OCI-LY7 (cell line): ENCODE results near the gene SNX25. TPM values are rescaled to one million over a fixed set of nuclear protein-coding genes. Genes with fewer than 3 reads are reported as not detected.

Source experiments
- BruUV-seq: library from RNA; stranded (reverse); fragments of 400-500 nt; replicated peaks from 2 replicates; lab custom pipeline; 2021; lab: Mats Ljungman, UMichigan
- CTCF ChIA-PET: fragments of 300-600 bp; sonication (Branson Sonifier 250); formaldehyde crosslinking; loops from one replicate; lab custom pipeline; 2022; ENCODE audit warnings: antibody characterized with exemption; ENCODE audit not compliant: unreplicated experiment; lab: Charles Lee
- POLR2A ChIA-PET: fragments of 300-600 bp; sonication (Branson Sonifier 250); formaldehyde crosslinking; loops from one replicate; lab custom pipeline; 2022; ENCODE audit warnings: antibody characterized with exemption; lab: Charles Lee
- DNase-seq: peaks from one replicate; pipeline ENCODE4 v3.0.0-alpha.2; 2015; ENCODE audit warnings: low spot score
- H2AFZ ChIP-seq: fragments of 200-600 bp; sonication (generic), shearing (Covaris generic); 2 replicates; pipeline ENCODE4 v1.6.1; 2014; ENCODE audit warnings: mild to moderate bottlenecking, antibody characterized with exemption, low read length, moderate library complexity
- H3K27ac ChIP-seq: fragments of 200-600 bp; sonication (generic); 2 replicates; pipeline ENCODE4 v1.5.1; 2014; ENCODE audit warnings: mixed run types, low read depth, mild to moderate bottlenecking, moderate library complexity, low read length, inconsistent platforms; ENCODE audit not compliant: poor library complexity, severe bottlenecking
- H3K36me3 ChIP-seq: fragments of 200-600 bp; sonication (generic); 2 replicates; pipeline ENCODE4 v1.6.1; 2014; ENCODE audit warnings: mild to moderate bottlenecking, antibody characterized with exemption, low read length, moderate library complexity, mixed read lengths; ENCODE audit not compliant: insufficient read depth
- H3K4me1 ChIP-seq: fragments of 200-600 bp; sonication (generic); 2 replicates; pipeline ENCODE4 v1.5.1; 2014; ENCODE audit warnings: mild to moderate bottlenecking, low read length; ENCODE audit not compliant: insufficient read depth, poor library complexity, severe bottlenecking
- H3K4me2 ChIP-seq: fragments of 200-600 bp; sonication (generic); 2 replicates; pipeline ENCODE4 v1.6.1; 2014; ENCODE audit warnings: mild to moderate bottlenecking, low read length
- H3K4me3 ChIP-seq: fragments of 200-600 bp; sonication (generic); 2 replicates; pipeline ENCODE4 v1.5.1; 2014; ENCODE audit warnings: mild to moderate bottlenecking, low read depth, low read length; ENCODE audit not compliant: poor library complexity, severe bottlenecking
- H3K79me2 ChIP-seq: fragments of 200-600 bp; sonication (generic); 2 replicates; pipeline ENCODE4 v1.6.1; 2016; ENCODE audit warnings: low read depth, mild to moderate bottlenecking, low read length, moderate library complexity, mixed read lengths; ENCODE audit not compliant: insufficient read depth
- H3K9me2 ChIP-seq: fragments of 200-600 bp; sonication (generic); 2 replicates; pipeline ENCODE4 v1.6.1; 2016; ENCODE audit warnings: mild to moderate bottlenecking, low read length, mixed read lengths; ENCODE audit not compliant: insufficient read depth
- H3K9me3 ChIP-seq: fragments of 200-600 bp; sonication (generic); 2 replicates; pipeline ENCODE4 v1.6.1; 2014; ENCODE audit warnings: mild to moderate bottlenecking, mixed run types, low read length, mixed read lengths
- H4K20me1 ChIP-seq: fragments of 200-600 bp; sonication (generic); 2 replicates; pipeline ENCODE4 v1.6.1; 2014; ENCODE audit warnings: mild to moderate bottlenecking, antibody characterized with exemption, low read length, moderate library complexity, mixed read lengths; ENCODE audit not compliant: insufficient read depth
- EZH2phosphoT487 ChIP-seq: fragments of 200-600 bp; sonication (generic); IDR thresholded peaks from 2 replicates; pipeline ENCODE4 v1.6.1; 2018; ENCODE audit warnings: low read depth, borderline replicate concordance, mild to moderate bottlenecking, mixed run types, antibody characterized with exemption, low read length, moderate library complexity, mixed read lengths
- intact Hi-C: fragments of 100-400 bp; cut with micrococcal nuclease; formaldehyde crosslinking; loops from one replicate; pipeline ENCODE4 v1.10.0; 2022; ENCODE audit not compliant: unreplicated experiment
- total RNA-seq, 2 experiments: library from RNA; depleted of rRNA in 1 of 2; stranded (reverse); fragments of >200 nt in 1 of 2; shearing (Covaris generic) in 1 of 2; gene quantifications; 2 replicates each; pipeline ENCODE4 v1.2.3, GENCODE V29; 2014 to 2022
- TF ChIP-seq, protein P1 (sequence below): fragments of 200-600 bp; sonication (generic); conservative IDR thresholded peaks from 2 replicates; pipeline ENCODE4 v1.5.1; 2014; ENCODE audit warnings: mild to moderate bottlenecking, antibody characterized with exemption, low read length, moderate library complexity, mixed read lengths

Gene SNX25
- total RNA-seq, 2 experiments from 2014 or later, result 33.7 to 55.6 TPM

GRCh38 chr4:185307136-185307950 is 97.9 kb downstream of the SNX25 start:
- no peak overlapping the region for H3K27ac ChIP-seq
- intact Hi-C loops, result loop anchor here (5.0 to 10.0 kb wide), 4 partner anchors 90 to 573 kb away; partner anchors contain the start of genes ANKRD37, CCDC110, CENPU and LRP2BP

DNA sequence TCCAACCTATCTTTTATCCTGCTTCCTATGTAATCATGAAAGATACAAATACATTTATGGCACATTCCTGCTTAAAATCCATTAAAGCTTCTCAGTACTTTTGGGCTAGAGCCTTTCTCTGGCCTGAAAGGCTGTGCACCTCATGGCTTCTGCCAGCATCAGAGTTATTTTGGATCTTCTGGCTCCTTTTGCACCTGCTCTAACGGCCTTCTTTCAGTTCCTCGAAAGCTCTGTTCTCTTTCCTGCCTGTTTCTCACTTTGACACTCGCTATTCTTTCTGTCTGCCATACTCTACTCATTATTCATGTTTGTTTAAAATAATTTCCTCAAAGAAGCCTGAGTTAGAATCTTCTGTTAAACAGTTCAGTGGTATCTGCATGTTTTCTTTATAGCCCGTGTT is 100.4 kb downstream of the SNX25 start:
- Histone ChIP-seq H3K9me2 (no peaks in the 10 kb centered on the region), H3K4me1 (peaks cover 73% of the 10 kb centered on the region), H3K79me2 (no peaks in the 10 kb centered on the region), H3K36me3 (peaks cover 62% of the 10 kb centered on the region), H3K27ac (peak overlapping the region; percentile 68), H3K9me3 (no peaks in the 10 kb centered on the region), H4K20me1 (0 out of 2 replicates have a peak, but pooled peaks cover 7% of the 10 kb centered on the region), H3K4me2 (peak overlapping the region; percentile 74), H2AFZ (no peak overlapping the region), H3K4me3 (peak overlapping the region; percentile 44)
- POLR2A ChIA-PET, result interaction anchor here (0.8 to 1.8 kb wide), 11 partner anchors 19 to 170 kb away, joined by 3 to 10 read pairs (median 4); partner anchors contain the start of gene SNX25
- CTCF ChIA-PET, result no interaction called here
- no peak for TF ChIP-seq EZH2phosphoT487
- TF ChIP-seq, protein P1, sequence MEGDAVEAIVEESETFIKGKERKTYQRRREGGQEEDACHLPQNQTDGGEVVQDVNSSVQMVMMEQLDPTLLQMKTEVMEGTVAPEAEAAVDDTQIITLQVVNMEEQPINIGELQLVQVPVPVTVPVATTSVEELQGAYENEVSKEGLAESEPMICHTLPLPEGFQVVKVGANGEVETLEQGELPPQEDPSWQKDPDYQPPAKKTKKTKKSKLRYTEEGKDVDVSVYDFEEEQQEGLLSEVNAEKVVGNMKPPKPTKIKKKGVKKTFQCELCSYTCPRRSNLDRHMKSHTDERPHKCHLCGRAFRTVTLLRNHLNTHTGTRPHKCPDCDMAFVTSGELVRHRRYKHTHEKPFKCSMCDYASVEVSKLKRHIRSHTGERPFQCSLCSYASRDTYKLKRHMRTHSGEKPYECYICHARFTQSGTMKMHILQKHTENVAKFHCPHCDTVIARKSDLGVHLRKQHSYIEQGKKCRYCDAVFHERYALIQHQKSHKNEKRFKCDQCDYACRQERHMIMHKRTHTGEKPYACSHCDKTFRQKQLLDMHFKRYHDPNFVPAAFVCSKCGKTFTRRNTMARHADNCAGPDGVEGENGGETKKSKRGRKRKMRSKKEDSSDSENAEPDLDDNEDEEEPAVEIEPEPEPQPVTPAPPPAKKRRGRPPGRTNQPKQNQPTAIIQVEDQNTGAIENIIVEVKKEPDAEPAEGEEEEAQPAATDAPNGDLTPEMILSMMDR, result no peak
- intact Hi-C loops, result loop anchor here (5.0 to 10.0 kb wide), 4 partner anchors 88 to 575 kb away; partner anchors contain the start of genes ANKRD37, CCDC110, CENPU and LRP2BP
- DNase-seq, result peak; percentile 88
- BruUV-seq, result no TSS peak

More at GRCh38 chr4:185307136-185307950, 97.9 kb downstream of the SNX25 start:
- Histone ChIP-seq H3K9me3 (no peaks in the 10 kb centered on the region), H4K20me1 (0 out of 2 replicates have a peak, but pooled peaks cover 7% of the 10 kb centered on the region), H3K36me3 (peaks cover 41% of the 10 kb centered on the region), H3K4me3 (no peak overlapping the region), H2AFZ (no peak overlapping the region), H3K9me2 (no peaks in the 10 kb centered on the region), H3K4me2 (peak overlapping the region; percentile 47), H3K4me1 (peaks cover 86% of the 10 kb centered on the region), H3K79me2 (no peaks in the 10 kb centered on the region)
- peak; percentile 45 for DNase-seq
- CTCF ChIA-PET, result interaction anchor here (0.8 kb wide), 1 partner anchor 95 kb away, joined by 3 read pairs; no protein-coding TSS in a partner anchor
- no peak for TF ChIP-seq EZH2phosphoT487
- TF ChIP-seq, protein P1, result no peak
- POLR2A ChIA-PET, result interaction anchor here (0.6 to 2.0 kb wide), 6 partner anchors 99 to 285 kb away, joined by 3 to 8 read pairs (median 4); partner anchors contain the start of gene SLC25A4
- no TSS peak for BruUV-seq
